ENCODE data around the gene IMMP2L.

The IMMP2L gene

GRCh38 chr7:110948280-110948679 is 614.0 kb downstream of the IMMP2L start:
- no peak overlapping the region for H3K4me3 ChIP-seq (replicated peaks; ENCODE audit: low read depth, low read length)
- no peak for DNase-seq (ENCODE audit: low read depth)
- TF ChIP-seq CTCF (IDR thresholded peaks at IDR 0.05; ENCODE audit: low read length, missing control alignments): no peak

GRCh38 chr7:110947408-110947807 is 614.9 kb downstream of the IMMP2L start:
- no peak for DNase-seq (ENCODE audit: low read depth)
- no peak overlapping the region for H3K4me3 ChIP-seq (replicated peaks; ENCODE audit: low read depth, low read length)
- TF ChIP-seq CTCF (IDR thresholded peaks at IDR 0.05; ENCODE audit: low read length, missing control alignments): no peak

GRCh38 chr7:110944966-110945644 is 617.2 kb downstream of the IMMP2L start:
- no peak for TF ChIP-seq CTCF (IDR thresholded peaks at IDR 0.05; ENCODE audit: low read length, missing control alignments)
- no peak overlapping the region for H3K4me3 ChIP-seq (replicated peaks; ENCODE audit: low read depth, low read length)
- no peak for DNase-seq (ENCODE audit: low read depth)

GRCh38 chr7:110944448-110944847 is 617.8 kb downstream of the IMMP2L start:
- TF ChIP-seq CTCF (IDR thresholded peaks at IDR 0.05; ENCODE audit: low read length, missing control alignments): no peak
- no peak for DNase-seq (ENCODE audit: low read depth)
- H3K4me3 ChIP-seq (replicated peaks; ENCODE audit: low read depth, low read length): no peak overlapping the region

- TF ChIP-seq CTCF (IDR thresholded peaks at IDR 0.05; ENCODE audit: low read length, missing control alignments): no peak
- no peak for DNase-seq (ENCODE audit: low read depth)
- no peak overlapping the region for H3K4me3 ChIP-seq (replicated peaks; ENCODE audit: low read depth, low read length)
These were observed 618.5 kb downstream of the IMMP2L start for GRCh38 chr7:110943701-110944345.

GRCh38 chr7:110941385-110941784 is 620.9 kb downstream of the IMMP2L start:
- no peak for DNase-seq (ENCODE audit: low read depth)

More at GRCh38 chr7:110941385-110941784, 620.9 kb downstream of the IMMP2L start:
- H3K4me3 ChIP-seq (replicated peaks; ENCODE audit: low read depth, low read length): no peak overlapping the region
- no peak for TF ChIP-seq CTCF (IDR thresholded peaks at IDR 0.05; ENCODE audit: low read length, missing control alignments)

Data from fibroblast of pulmonary artery (primary cell).